Measurements from ENCODE around the gene TNFRSF1A.

The TNFRSF1A gene

DNA sequence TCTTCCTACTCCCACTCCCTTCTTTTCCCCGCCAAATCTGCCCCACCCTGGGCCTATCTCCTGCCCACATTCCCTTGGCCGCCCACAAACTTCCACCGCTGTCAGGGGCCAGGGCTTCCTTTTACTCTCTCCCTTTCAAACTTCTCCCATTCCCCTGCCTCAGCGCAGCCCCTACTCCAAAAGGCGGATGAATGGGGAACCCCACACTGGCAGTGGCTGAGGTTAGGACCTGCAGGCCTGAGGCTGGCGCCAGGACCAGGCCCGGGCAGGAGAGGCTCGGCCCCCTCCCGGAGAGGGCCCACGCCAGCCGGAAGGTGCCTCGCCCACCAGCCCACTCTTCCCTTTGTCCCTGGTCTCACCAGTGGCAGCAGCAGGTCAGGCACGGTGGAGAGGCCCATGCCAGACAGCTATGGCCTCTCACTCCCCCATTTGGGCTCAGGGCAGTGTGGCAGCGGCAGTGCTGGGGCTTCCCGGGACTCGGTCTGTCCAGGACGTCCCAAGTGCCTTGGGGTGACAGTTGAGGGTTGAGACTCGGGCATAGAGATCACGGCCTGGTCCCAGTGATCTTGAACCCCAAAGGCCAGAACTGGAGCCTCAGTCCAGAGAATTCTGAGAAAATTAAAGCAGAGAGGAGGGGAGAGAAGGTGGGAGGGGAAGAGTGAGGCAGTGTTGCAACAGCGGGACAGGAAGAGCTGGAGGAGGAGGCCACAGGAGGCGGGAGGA, at the start of gene TNFRSF1A:
TSS of gene TNFRSF1A (minus strand) at position 660 of the 723 bp plus-strand sequence. CDS start at position 398, 262 bp downstream.
- Histone ChIP-seq H3K27me3 (ENCODE audit: low read depth, low read length) (peaks cover 50% of the 10 kb centered on the region), H3K4me2 (ENCODE audit: low read length) (no peak within 1 kb of the TSS), H3K79me2 (ENCODE audit: low read length) (no peaks in the 10 kb centered on the region), H3K4me3 (ENCODE audit: low read length) (no peak within 1 kb of the TSS), H4K20me1 (ENCODE audit: insufficient read depth, low read length) (no peaks in the 10 kb centered on the region), H3K4me1 (ENCODE audit: low read length) (no peaks in the 10 kb centered on the region), H3K27ac (ENCODE audit: low read length) (no peak within 1 kb of the TSS), H3K9me3 (ENCODE audit: insufficient read depth, low read length) (no peaks in the 10 kb centered on the region), H3K9ac (ENCODE audit: low read length) (no peak within 1 kb of the TSS), H3K36me3 (replicated peaks; ENCODE audit: low read depth, low read length) (no peaks in the 10 kb centered on the region), H2AFZ (ENCODE audit: low read depth, low read length) (no peak within 1 kb of the TSS)
- TF ChIP-seq, protein P1, sequence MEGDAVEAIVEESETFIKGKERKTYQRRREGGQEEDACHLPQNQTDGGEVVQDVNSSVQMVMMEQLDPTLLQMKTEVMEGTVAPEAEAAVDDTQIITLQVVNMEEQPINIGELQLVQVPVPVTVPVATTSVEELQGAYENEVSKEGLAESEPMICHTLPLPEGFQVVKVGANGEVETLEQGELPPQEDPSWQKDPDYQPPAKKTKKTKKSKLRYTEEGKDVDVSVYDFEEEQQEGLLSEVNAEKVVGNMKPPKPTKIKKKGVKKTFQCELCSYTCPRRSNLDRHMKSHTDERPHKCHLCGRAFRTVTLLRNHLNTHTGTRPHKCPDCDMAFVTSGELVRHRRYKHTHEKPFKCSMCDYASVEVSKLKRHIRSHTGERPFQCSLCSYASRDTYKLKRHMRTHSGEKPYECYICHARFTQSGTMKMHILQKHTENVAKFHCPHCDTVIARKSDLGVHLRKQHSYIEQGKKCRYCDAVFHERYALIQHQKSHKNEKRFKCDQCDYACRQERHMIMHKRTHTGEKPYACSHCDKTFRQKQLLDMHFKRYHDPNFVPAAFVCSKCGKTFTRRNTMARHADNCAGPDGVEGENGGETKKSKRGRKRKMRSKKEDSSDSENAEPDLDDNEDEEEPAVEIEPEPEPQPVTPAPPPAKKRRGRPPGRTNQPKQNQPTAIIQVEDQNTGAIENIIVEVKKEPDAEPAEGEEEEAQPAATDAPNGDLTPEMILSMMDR (IDR thresholded peaks at IDR 0.05; ENCODE audit: low read depth, low read length) = no peak
- no peak for TF ChIP-seq EZH2phosphoT487 (IDR thresholded peaks at IDR 0.05; ENCODE audit: low read depth)

DNA sequence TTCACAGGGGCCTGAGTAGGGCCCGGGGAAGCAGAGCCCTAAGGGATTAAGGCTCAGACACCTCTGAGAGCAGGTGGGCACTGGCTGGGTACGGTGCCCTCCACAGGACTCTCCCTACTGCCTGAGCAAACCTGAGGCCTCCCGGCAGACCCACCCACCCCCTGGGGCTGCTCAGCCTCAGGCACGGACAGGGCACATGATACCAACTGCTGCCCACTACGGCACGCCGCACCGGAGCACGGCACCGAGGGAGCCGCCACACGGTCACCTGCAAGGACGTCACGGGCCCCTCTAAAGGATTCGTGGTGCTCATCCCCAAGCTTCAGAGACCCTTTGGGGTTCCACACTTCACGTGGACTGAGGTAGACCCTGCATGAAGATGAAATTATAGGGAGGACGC, 49.1 kb upstream of the TNFRSF1A start:
- Histone ChIP-seq H3K4me1 (ENCODE audit: low read length) (no peaks in the 10 kb centered on the region), H3K27me3 (ENCODE audit: low read depth, low read length) (peaks cover 33% of the 10 kb centered on the region), H3K79me2 (ENCODE audit: low read length) (no peaks in the 10 kb centered on the region), H3K4me2 (ENCODE audit: low read length) (no peak overlapping the region), H3K27ac (ENCODE audit: low read length) (no peak overlapping the region), H4K20me1 (ENCODE audit: insufficient read depth, low read length) (no peaks in the 10 kb centered on the region), H2AFZ (ENCODE audit: low read depth, low read length) (no peak overlapping the region), H3K4me3 (ENCODE audit: low read length) (no peak overlapping the region), H3K9ac (ENCODE audit: low read length) (no peak overlapping the region), H3K9me3 (ENCODE audit: insufficient read depth, low read length) (no peaks in the 10 kb centered on the region), H3K36me3 (replicated peaks; ENCODE audit: low read depth, low read length) (no peaks in the 10 kb centered on the region)
- TF ChIP-seq, protein P1 (IDR thresholded peaks at IDR 0.05; ENCODE audit: low read depth, low read length) = no peak
- TF ChIP-seq EZH2phosphoT487 (IDR thresholded peaks at IDR 0.05; ENCODE audit: low read depth) = no peak

DNA sequence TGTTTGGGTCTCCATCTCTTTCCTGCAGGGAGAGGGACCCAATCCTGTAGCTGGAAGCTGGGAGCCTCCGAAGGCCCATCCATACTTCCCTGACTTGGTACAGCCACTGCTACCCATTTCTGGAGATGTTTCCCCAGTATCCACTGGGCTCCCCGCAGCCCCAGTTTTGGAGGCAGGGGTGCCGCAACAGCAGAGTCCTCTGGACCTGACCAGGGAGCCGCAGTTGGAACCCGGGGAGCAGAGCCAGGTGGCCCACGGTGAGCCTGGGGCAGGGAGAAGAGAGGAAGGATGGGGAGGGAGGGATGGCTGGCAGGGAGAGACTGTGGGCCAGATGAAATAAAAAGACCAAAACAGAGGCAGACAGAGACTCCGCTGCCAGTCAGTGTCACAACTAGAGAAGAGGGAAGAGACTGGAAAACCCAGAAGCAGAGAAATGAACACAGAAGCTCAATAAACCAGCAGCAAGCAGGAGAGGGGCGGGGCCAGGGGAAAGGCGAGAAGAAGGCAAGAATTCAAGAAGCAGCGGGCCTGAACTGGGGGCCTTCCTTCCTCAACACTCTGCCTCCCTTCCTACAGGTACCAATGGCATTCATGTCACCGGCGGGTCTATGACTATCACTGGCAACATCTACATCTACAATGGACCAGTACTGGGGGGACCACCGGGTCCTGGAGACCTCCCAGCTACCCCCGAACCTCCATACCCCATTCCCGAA, 48.4 kb upstream of the TNFRSF1A start:
- Histone ChIP-seq H2AFZ (ENCODE audit: low read depth, low read length) (no peak overlapping the region), H3K79me2 (ENCODE audit: low read length) (no peaks in the 10 kb centered on the region), H3K9ac (ENCODE audit: low read length) (no peak overlapping the region), H3K4me1 (ENCODE audit: low read length) (no peaks in the 10 kb centered on the region), H3K27me3 (ENCODE audit: low read depth, low read length) (peaks cover 32% of the 10 kb centered on the region), H3K9me3 (ENCODE audit: insufficient read depth, low read length) (no peaks in the 10 kb centered on the region), H3K4me2 (ENCODE audit: low read length) (no peak overlapping the region), H3K27ac (ENCODE audit: low read length) (no peak overlapping the region), H3K36me3 (replicated peaks; ENCODE audit: low read depth, low read length) (no peaks in the 10 kb centered on the region), H4K20me1 (ENCODE audit: insufficient read depth, low read length) (no peaks in the 10 kb centered on the region), H3K4me3 (ENCODE audit: low read length) (no peak overlapping the region)
- TF ChIP-seq, protein P1 (IDR thresholded peaks at IDR 0.05; ENCODE audit: low read depth, low read length) = no peak
- TF ChIP-seq EZH2phosphoT487 (IDR thresholded peaks at IDR 0.05; ENCODE audit: low read depth) = no peak

DNA sequence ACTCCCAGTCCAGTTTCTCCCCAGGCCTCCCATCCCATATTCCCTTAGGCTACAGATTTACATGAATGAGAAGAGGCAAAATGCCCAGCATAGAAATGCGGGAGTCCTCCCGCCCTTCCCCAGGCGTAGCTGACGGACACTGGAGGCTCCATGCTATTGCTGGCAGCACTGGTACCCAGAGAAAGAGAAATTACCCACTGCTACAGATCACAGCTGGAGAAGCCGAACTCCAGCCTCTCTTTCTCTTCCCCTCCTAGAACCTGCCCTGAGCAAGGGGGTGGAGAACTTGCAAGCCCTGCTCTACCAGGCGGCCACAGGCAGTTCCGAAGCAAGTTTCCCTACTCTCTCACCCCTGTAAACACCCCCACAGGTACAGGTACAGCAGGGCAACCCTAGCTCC, 45.7 kb upstream of the TNFRSF1A start:
- peaks cover 32% of the 10 kb centered on the region for H3K27me3 ChIP-seq (ENCODE audit: low read depth, low read length)
- H3K9me3 ChIP-seq (ENCODE audit: insufficient read depth, low read length) = no peaks in the 10 kb centered on the region
- no peak overlapping the region for H3K4me3 ChIP-seq (ENCODE audit: low read length)
- no peak overlapping the region for H3K27ac ChIP-seq (ENCODE audit: low read length)
- H3K9ac ChIP-seq (ENCODE audit: low read length) = no peak overlapping the region
- no peaks in the 10 kb centered on the region for H3K36me3 ChIP-seq (replicated peaks; ENCODE audit: low read depth, low read length)
- TF ChIP-seq, protein P1 (IDR thresholded peaks at IDR 0.05; ENCODE audit: low read depth, low read length) = no peak
- no peak for TF ChIP-seq EZH2phosphoT487 (IDR thresholded peaks at IDR 0.05; ENCODE audit: low read depth)
- H4K20me1 ChIP-seq (ENCODE audit: insufficient read depth, low read length) = no peaks in the 10 kb centered on the region
- H3K4me1 ChIP-seq (ENCODE audit: low read length) = no peaks in the 10 kb centered on the region
- H3K79me2 ChIP-seq (ENCODE audit: low read length) = no peaks in the 10 kb centered on the region
- H3K4me2 ChIP-seq (ENCODE audit: low read length) = no peak overlapping the region
- H2AFZ ChIP-seq (ENCODE audit: low read depth, low read length) = no peak overlapping the region
